ENCODE data around the gene CENPM.

Gene CENPM, protein sequence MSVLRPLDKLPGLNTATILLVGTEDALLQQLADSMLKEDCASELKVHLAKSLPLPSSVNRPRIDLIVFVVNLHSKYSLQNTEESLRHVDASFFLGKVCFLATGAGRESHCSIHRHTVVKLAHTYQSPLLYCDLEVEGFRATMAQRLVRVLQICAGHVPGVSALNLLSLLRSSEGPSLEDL

DNA sequence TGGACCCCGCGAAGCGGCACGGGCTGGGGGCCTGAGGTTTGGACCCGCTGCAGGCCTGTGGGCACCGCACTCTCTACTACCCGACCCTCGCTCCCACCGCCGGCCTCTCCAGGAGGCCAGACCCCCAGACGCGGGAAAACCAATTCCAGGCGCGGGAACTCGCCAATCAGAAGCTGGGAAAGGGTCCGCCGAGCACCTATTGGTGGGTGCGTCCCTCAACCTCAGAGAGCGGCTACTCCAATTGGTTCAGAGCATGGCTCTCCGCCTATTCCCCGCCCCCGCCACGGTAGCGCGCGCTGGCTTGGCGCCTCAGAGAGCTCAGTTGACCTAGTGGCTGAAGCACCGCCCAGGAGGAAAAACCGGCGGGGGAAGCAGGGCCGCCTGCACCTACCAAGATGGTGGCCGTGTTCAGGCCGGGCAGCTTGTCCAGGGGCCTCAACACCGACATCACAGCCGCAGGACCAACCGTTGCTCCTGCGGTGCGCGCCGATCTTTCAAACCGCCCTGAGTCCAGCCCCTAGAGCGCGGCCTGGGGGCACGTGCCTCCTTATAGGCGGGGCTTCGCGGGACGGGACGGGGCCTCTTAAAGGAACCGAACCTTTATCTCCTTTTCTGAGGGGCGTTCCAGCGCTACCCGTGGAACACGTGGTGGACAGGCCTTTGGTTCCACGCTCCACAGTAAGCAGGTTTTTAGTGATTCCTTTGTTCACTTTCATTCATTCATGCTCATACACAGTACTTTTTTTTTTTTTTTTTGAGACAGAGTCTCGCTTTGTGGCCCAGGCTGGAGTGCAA is at the start of gene CENPM:
CENPM (minus strand) TSS at position 524 of the 795 bp plus-strand sequence; CDS start at position 448, 76 bp downstream.
- peak; percentile 59 to 97 (median 90) for DNase-seq

GRCh38 chr22:41995211-41995610 is 48.3 kb upstream of the CENPM start:
- DNase-seq = no peak

DNA sequence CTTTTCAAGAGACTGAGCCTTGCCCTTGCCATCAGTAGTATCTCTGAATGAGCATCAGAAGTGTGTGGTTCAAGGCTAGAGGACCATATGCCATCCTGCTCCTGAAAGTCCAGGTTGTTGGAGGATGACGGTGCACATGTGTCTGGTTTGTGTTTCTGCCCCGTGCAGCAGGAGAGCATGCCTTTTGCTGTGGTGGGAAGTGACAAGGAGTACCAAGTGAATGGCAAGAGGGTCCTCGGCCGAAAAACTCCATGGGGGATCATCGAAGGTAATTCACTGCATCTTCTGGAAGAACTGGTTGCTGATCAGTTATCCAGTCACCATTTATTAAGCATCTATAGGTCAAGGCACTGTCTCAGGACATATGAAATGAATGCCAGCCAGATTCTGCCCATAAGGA is 45.5 kb upstream of the CENPM start:
- DNase-seq = no peak

DNA sequence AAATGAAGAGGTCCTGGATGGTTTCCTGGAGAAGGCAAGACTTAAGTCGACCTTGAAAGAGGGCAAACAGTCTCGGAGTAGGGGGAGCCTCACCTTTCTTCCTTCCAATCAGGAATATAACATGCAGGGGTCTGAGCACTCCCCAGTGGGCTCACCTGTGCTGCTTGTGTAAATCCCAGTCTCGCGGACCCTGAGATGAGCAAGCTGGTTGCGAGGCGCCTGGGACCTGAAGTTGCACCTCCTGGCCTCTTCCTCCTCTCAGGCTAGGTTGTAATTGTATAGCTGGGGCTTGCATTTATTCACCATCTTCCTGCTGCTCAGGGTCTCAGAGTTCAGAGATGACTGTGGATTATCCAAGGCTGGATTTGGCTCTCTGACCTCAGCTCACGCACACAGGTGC is 44.2 kb upstream of the CENPM start:
- DNase-seq = no peak

DNA sequence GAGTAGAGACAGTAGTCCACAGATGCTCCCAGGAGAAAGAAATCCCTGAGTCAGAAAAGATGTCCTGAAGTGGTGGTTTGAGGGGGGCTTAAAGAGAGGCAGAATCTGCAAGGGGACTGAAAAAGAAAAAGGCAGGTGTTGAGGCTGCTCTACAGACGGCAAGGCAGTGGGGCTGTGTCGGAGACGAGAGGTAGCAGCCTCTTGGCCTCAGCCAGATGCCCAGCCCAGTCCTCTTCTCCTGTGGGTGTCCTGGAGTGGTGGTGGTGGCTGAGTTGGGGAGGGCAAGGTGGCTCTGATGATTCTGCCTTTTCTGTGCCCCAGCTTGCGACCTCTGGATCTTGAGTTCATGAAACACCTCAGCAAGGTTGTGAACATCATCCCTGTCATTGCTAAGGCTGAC is 42.3 kb upstream of the CENPM start:
- no peak for DNase-seq

- DNase-seq = no peak
These were observed 40.3 kb upstream of the CENPM start for GRCh38 chr22:41987276-41987675.

- DNase-seq = no peak
These were observed 36.8 kb upstream of the CENPM start for GRCh38 chr22:41983513-41984405.

DNA sequence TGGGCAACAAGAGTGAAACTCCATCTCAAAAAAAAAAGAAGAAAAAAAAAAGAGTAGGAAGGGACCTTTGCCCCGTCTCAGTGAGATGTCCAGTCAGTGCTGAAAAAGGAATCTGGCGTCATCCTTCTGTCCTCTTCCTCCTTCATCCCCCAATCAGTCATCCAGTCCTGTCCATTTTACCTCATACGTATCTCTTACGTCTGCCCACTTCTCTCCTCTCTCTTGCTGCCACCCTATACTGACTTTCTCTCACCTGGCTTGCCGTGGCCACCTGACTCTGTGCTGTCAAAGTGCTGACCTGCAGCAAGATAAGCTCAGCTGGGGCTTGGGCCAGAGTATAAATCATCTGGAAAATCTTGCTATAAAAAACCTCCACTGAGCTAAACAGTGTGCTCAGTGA is 35.9 kb upstream of the CENPM start:
- no peak for DNase-seq

DNA sequence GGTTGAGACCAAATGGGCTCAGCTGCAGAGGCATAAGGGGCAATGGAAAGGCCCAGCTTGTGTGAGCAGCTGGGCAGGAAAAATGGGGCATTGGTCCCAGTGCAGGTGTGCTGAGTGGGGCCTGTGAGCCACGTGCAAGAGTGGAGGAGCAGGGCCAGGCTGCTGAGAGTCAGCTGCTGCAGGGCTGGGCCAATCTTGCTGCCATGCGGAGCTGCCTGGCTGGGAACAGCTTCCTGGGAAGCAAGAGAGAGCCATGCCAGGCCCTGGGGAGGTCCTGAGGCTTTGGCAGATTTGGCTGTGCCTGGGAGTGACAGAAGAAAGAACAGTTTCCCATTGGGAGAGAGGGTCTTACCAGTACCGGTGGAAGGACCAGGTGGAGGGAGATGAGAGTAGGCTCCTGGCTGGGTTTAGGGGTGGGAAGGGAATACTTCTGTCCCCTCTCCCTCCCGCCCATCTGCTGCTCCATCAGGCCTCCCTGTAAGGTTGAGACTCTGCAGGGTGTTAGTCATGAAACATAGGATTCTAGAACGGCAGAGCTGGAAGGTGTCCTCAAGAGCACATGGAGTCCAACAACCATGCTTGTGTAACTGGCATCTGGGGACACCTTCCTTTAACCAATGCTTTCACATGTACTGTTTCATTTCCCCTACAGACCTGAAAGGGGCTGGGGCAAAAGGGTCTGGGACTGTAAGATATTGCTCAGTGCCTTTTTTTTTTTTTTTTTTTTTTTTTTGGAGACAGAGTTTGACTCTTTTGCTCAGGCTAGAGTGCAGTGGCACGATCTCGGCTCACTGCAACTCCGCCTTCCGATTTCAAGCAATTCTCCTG is 32.7 kb upstream of the CENPM start:
- peak in 22 of 56 donors; percentile 9 to 63 (median 37) for DNase-seq

DNA sequence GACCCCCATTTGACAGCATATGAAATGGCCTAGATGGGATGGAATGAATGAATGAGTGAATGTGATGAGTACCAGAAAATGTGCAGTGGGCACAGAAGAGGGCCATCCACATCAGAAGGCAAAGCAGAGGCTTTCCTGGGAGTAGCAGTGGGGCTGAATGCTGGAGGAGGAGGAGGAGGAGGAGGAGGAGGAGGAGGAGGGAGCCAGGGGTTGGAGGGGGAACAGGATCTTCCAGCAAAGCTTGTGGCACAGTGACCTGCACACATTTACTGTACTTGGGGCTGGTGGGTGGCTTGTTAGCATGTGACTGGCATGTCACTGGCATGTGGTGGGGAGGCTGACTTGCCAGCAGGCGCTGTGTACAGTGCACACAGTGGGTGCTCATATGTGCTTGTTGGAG is 31.8 kb upstream of the CENPM start:
- DNase-seq = no peak

DNA sequence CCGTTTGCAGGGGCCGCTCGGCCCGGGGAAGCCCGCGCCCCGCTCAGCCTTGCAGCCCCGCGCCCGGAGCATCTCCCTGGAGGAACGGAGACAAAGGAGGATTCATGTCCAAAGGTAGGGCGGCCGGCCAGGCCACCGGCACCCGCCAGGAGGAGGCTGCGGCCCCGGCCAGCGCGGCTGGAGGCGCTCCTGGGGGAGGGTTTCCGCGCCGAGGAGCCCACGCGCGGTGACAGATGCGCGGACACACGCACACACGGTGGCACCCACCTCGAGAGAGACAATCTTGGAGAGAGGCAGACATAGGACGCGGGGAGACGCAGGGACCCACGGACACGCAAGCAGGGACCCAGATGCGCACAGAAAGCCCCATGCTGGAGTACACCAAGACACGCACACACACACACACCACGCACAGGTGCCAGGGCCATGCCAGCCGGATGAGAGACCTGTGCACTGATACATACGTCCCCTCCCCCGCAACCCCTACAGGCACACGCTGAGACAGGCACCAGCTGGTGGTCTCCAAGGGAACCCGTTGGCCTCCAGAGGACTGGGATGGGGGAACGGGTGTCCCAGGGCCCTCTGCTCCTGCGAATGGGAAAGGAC is 30.1 kb upstream of the CENPM start:
- peak in 11 of 56 donors; percentile 16 to 58 (median 35) for DNase-seq

- peak in 35 of 56 donors; percentile 16 to 81 (median 57) for DNase-seq
These were observed 29.3 kb upstream of the CENPM start for GRCh38 chr22:41976070-41976901.

DNA sequence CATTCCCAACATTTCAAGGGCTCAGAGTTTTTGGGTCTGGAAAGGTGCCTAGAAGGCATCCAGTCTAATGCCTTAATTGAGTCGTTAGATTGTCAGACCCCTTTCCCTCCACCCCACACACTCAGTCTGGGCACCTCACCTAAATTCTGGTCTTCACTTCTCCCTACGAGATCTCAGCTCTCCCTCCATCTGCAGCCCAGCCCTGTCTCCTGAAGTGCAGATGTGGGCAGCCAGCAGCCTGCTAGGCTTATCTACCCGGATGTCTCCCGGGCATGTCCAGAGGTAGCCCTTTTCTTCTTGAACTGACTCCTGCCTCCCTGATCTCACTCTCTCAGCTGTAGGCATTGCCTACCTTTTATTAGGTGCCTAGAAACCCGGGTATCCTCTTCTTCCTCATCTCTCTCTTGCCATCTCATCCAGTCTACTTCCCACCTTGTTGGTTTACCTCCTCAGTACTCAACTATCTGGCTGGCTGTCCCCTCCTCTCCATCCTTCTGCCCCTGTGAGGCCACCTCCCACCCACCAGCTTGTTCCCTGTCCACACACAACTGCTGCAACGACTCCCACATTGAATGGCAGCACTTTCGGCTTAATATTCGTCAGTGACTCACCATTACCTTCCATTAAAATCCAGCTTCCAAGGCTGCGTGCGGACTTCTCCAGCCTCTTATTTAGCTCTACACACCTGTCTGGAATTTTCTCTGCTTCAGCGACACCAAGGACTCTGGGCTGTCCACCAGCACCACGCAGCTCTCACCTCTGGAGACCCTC is 28.5 kb upstream of the CENPM start:
- DNase-seq = peak in 1 of 56 donors; percentile 34

- no peak for DNase-seq
These were observed 27.8 kb upstream of the CENPM start for GRCh38 chr22:41974691-41975290.

DNA sequence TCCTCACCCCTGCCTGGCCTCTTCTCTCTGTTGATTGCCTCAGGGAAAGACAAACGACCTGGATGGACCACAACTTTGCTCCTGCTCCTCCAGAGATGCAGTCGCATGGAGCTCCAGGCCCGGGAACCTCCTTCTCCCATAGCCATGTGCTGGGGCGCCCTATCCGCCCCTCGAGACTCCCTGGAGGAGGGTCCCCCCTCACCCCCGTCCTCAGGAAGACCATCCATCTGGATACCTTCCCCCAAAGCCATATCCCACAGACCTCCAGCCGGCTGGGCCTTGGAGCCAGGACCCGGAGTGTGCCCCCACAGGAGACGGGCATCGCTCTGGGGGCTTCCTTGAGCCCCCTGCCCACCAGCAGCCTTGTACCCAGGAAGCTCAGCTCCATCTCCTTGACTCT is 24.5 kb upstream of the CENPM start:
- no peak for DNase-seq

DNA sequence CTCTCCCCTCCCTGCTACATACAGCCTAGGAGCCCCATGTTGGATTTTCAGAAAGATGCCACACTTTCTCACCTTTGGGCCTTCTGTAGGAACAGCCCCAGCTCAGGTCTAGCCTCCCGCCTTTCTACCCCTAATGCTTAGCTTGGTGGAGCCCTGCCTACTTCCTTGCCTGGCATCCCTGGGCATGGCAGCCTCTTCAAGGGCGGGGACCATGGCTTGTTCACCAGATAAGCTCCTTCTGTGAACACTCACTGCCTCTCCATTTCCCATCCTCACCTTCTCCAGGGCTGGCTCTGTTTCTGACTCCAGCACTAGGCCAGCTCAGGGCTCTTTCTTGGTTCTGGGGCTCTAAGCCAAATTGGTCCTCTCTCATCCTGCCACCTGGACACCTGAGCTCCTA is 23.6 kb upstream of the CENPM start:
- no peak for DNase-seq

DNA sequence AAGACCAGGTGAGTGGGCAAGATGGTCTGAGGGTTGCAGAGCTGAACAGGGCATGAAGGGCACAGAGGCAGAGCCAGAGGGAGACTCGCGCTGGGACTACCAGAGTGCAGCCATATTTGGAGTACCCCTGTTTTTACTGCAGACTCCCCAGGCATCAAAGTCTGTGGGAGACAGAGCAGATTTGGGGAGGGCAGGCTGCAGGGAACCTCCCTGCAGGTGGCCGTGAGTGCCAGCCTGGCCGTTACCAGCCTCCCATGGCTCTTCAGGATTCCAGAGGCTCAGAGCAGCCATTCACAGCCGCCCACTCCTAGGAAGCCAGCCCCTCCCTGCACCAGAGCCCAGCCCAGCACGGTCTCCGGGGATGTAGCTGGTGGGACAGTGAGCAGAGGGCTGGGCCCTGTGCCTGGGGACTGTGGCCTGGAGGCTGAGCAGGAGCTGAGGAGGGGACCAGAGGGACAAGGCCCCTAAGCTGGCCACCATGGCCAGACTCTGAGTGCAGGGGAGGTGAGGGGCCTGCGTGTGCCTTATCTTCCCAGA is 22.2 kb upstream of the CENPM start, which contains the start of gene SEPTIN3:
SEPTIN3 (plus strand) TSS at position 334 of the 537 bp plus-strand sequence. CDS start 2,050 bp downstream, outside the sequence.
- no peak for DNase-seq

GRCh38 chr22:41968601-41969000 is 21.6 kb upstream of the CENPM start:
- no peak for DNase-seq

All from amygdala (tissue), 56 donors.